Measurements from ENCODE around the gene THSD7A.

- TF ChIP-seq JUND (IDR thresholded peaks at IDR 0.05; ENCODE audit: low read depth, low read length) (no peak), ZNF274 (IDR thresholded peaks at IDR 0.05; ENCODE audit: insufficient read depth, insufficient read length) (no peak), PAX8 (IDR thresholded peaks at IDR 0.05) (no peak), IRF4 (IDR thresholded peaks at IDR 0.05; ENCODE audit: low read depth, low read length) (no peak), CTCF (IDR thresholded peaks at IDR 0.05 in 2 of 3, conservative IDR thresholded peaks at IDR 0.05 in 1 of 3; ENCODE audit: control insufficient read depth in 2 of 3, extremely low read depth in 1 of 3, insufficient read depth in 1 of 3, low read depth in 3 of 3, low read length in 3 of 3) (no peak), POLR2AphosphoS5 (IDR thresholded peaks at IDR 0.05; ENCODE audit: low read length) (no peak), USF2 (IDR thresholded peaks at IDR 0.05; ENCODE audit: borderline replicate concordance, low read depth, low read length) (no peak), ATF3 (IDR thresholded peaks at IDR 0.05; ENCODE audit: borderline replicate concordance, extremely low read depth, low read depth, low read length) (no peak)
These were observed 418.1 kb downstream of the THSD7A start for GRCh38 chr7:11413901-11414300.
